HFF-Myc (cell line): Measurements from ENCODE around the gene MYO9A.

Experiments
- DNase-seq: peaks from one replicate; pipeline ENCODE4 v3.0.0-alpha.2; 2011; ENCODE audit warnings: low read depth; ENCODE audit errors: extremely low read depth
- H3K4me3 ChIP-seq: replicated peaks from 2 replicates; pipeline ENCODE4 v1.5.1; 2011; ENCODE audit warnings: low read depth, mild to moderate bottlenecking, control low read depth, low read length
- TF ChIP-seq, protein P1 (sequence below): IDR thresholded peaks from 2 replicates; pipeline ENCODE4 v1.5.1; 2012; ENCODE audit warnings: mild to moderate bottlenecking, low read depth, low read length, control low read depth; ENCODE audit errors: missing control alignments

MYO9A gene

DNA sequence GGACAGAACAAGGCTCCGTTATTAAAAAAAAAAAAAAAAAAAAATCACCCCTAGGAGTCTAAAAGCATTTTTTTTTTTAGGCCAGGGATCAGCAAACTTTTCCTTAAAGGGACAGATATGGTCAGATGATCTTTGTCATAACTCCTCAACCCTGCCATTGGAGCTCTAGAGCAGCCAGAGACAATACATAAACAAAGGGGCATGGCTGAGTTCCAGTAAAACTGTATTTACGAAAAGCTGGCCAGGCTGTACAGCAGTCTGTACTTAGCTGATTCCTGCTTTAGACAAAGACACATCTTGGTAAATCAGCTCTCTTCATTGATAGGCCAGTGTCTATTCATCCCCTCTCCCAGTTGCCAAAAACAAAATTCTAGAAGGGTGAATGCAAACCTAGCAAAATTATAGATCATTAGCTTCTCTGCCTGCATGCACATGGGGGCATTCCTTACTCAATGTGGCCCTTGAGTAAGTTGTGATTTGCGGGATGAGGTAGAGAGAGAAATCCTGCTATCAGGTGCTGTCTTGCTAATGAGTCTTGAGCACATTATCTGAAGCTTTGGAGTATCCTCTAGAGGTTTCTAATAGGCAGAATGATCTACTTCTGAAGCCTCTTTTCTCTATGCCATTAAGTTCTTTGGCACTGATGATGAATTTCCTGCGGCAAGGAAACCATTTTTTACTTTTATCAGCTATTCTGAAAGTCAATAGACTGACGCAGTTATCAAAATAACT is 35.5 kb upstream of the MYO9A start:
- no peak for DNase-seq
- no peak overlapping the region for H3K4me3 ChIP-seq
- TF ChIP-seq, protein P1, sequence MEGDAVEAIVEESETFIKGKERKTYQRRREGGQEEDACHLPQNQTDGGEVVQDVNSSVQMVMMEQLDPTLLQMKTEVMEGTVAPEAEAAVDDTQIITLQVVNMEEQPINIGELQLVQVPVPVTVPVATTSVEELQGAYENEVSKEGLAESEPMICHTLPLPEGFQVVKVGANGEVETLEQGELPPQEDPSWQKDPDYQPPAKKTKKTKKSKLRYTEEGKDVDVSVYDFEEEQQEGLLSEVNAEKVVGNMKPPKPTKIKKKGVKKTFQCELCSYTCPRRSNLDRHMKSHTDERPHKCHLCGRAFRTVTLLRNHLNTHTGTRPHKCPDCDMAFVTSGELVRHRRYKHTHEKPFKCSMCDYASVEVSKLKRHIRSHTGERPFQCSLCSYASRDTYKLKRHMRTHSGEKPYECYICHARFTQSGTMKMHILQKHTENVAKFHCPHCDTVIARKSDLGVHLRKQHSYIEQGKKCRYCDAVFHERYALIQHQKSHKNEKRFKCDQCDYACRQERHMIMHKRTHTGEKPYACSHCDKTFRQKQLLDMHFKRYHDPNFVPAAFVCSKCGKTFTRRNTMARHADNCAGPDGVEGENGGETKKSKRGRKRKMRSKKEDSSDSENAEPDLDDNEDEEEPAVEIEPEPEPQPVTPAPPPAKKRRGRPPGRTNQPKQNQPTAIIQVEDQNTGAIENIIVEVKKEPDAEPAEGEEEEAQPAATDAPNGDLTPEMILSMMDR, result no peak

DNA sequence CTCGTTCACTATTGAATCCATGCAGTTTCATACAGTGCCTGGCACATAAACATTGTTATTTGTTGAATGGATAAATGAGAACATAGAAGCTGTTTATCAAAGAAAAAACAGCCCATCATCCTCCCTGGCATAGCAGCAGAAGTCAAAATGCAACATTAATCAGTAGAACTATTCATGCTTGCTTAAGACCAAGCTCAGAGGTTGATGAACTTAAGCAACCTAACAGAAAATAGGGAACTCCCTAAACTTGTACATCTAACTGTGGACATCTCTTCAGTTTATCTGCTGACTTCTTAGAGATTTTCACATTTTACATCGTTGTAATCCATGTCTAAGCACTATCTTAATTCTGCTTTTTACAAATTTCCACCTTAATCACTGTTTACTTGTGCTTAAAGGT is 29.5 kb upstream of the MYO9A start:
- H3K4me3 ChIP-seq, result no peak overlapping the region
- no peak for DNase-seq
- TF ChIP-seq, protein P1, result no peak

GRCh38 chr15:72146934-72147333 is 29.0 kb upstream of the MYO9A start:
- no peak overlapping the region for H3K4me3 ChIP-seq
- DNase-seq, result no peak
- TF ChIP-seq, protein P1, result no peak

DNA sequence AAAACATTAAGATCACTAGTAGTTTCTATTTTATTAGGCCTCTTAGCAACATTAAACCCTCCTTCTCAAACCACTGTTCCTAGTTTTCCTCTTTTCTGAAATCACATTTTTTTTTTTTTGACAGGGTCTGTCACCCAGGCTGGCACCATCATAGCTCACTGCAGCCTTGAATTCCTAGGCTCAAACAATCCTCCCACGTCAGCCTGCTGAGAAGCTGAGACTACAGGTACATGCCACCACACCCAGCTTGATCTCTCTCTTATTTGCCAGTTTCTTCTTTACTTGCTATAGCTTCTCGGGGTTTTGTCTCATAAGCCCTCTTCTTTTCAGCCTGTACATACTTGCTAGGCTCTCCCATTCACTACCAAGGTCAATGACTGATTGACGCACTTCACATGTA is 28.3 kb upstream of the MYO9A start:
- no peak overlapping the region for H3K4me3 ChIP-seq
- TF ChIP-seq, protein P1, result no peak
- DNase-seq, result no peak

- no peak for DNase-seq
- no peak overlapping the region for H3K4me3 ChIP-seq
- TF ChIP-seq, protein P1, result no peak
Observed at GRCh38 chr15:72141171-72142084, 23.5 kb upstream of the MYO9A start.

DNA sequence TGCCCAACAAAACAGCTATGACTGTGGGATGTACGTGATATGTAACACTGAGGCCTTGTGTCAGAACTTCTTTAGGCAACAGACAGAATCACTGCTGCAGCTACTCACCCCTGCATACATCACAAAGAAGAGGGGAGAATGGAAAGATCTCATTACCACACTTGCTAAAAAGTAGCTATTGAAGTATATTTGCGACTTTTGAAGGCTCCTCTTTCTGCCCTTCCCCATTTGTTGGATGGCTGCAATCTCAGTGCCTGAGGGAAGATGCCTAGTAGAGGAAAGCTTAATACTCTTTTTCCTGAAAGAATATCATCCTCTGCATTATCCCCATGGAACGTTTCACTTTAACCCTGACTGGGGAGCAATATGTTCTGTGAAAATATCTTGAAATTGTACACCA is 22.1 kb upstream of the MYO9A start:
- TF ChIP-seq, protein P1, result no peak
- H3K4me3 ChIP-seq, result no peak overlapping the region
- no peak for DNase-seq
